GM10847 (cell line): ENCODE results near the gene CD300LG.

ENCODE experiments used
- POLR2A ChIP-seq: IDR thresholded peaks from 2 replicates; pipeline ENCODE4 v1.6.1; 2011; ENCODE audit not compliant: insufficient read length; ENCODE audit errors: extremely low read depth

CD300LG gene

DNA sequence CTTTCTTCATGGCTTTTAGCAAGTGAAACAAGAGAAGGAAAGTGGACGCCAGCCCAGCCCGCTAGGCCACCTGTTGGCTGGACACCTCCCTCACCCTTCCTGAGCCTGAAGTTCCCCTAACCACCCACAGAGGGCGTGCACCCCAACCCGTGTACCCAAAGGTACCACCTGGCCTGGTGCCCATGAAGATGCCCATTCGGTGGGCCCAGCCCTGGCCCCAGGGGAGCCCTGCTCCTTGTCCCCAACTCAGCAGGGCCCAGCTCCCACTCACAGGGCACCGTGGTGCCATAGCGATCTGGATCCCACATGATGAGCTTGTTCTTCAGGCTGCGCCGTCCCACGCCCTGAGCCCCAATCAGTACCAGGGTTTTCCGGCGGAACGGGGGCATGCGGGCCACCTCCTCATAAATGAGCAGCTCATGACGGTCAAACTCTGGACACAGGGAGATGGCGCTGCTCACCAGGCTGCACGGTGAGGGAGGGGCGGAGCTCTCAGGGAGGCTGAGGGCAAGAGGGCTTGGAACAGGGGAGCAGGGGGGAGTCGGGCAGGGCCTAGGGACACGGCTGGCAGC, 33.5 kb downstream of the CD300LG start:
- TF ChIP-seq POLR2A: no peak

DNA sequence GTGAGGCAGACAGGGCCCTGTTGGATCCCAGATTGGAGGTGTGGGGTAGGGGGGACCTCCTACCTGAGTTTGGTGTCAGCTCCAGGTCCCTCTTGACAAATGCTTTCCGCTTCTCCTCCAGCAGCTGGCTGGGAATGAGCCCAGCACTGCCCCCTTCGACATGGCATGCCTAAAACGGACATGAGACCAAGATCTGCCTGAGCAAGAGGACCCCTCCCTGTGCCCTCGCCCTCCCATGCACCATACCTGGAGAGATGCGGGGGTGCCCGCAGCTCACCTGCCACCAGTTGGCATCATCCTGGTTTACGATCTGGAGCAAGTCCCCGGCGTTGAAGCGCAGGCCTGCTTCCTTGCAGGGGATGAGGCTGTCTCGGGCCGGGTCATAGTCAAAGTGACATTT, 34.2 kb downstream of the CD300LG start:
- TF ChIP-seq POLR2A: no peak

DNA sequence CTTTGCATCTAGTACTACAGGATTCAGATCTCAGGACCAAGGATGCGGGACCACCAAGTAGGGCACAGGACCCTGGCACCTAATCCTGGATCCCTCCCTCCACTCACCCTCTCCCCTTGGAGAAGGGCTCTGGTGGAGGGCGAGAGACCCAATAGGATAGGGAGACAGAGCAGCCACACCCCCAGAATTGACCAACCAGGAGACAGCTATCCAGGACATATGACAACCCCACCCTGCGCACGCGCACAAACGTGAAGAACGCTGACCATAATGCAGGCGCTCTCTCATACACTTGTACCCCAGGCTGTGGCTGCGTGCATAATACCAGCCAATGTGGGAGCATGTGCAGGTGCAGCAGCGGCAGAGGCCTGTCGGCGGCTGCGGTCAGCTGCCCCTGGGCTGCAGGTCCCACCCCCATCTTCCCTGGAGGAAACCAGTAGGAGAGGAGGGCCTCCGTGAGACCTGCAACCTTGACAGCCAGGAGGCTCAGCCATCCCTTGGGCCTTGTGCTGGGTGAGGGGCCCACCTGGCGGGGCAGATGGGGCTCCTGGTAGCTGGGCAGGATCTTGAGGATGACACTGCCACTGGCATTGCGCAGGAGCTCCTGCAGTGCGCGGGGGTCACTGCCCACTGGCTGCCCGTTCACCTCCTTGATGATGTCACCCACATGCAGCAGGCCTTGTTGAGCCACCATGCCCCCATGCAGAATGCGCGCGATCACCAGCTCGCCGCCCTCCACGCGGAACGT, 35.0 kb downstream of the CD300LG start:
- TF ChIP-seq POLR2A: no peak

DNA sequence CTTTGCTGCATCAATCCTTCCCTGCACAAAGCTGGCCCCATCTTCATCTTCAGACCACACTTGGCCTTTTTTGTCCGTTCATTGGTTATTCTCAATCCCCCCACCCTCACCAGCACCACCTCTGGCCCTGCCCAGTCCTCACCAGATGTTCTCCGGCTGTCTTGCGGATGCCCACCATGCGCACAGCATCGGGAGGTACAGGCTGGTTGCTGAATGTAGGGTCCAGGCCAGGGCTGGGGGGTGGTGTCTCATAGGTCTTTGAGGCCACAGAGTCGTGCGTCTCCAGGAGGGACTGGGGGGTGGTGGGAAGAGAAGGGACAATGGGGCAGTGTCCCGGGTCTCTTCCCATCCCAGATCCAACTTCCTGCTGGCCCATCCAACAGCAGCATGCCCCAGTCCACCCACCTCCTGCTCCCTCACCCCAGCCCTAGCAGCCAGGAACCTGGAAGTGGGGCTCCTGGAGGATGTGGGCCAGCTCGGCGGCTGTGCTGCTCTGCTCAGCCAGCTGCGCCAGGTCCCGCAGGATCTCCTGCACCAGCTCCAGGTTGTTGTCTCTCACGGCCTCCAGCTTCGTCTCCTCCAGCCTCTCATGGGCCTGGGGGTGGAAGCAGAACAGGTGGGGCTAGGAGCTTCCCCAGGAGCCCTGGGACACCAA, 35.9 kb downstream of the CD300LG start:
- TF ChIP-seq POLR2A: no peak

DNA sequence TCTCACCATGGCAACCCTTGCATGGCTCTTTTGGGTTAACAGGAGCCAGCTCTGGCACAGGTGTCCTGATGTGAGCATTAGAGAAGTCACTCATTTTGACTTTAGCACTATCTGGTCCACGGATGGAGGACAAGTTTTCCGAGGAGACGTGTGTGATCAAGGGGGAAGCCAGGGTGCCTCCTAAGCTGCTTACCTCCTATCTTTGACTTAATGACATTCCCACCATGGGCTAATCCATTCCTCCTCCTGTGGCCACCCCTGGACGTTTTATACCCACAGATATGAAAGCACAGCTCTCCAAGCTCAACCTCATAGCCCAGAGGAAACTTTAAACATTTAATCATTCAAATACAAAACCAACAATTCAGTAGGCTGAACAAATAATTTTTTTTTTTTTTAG, 41.6 kb downstream of the CD300LG start:
- no peak for TF ChIP-seq POLR2A

DNA sequence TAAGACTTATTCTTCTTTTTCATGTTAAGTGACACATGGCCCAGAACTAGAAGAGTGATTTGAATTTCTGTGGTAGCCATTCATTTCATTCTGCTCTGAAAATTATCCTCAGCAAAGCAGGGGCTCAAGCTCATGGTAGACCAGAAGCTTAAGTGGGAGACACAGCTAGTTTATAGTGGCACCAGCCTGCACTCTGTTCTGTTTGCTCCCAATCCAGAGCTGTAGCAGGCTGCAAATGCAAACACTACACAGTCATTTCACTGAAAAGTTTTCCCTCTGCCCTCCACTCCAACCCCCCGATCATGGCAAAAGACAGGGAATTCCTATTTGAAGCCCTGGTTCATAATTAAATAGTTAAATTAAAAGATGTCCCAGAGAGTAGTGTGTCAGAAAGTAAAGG, 43.3 kb downstream of the CD300LG start:
- TF ChIP-seq POLR2A: no peak

DNA sequence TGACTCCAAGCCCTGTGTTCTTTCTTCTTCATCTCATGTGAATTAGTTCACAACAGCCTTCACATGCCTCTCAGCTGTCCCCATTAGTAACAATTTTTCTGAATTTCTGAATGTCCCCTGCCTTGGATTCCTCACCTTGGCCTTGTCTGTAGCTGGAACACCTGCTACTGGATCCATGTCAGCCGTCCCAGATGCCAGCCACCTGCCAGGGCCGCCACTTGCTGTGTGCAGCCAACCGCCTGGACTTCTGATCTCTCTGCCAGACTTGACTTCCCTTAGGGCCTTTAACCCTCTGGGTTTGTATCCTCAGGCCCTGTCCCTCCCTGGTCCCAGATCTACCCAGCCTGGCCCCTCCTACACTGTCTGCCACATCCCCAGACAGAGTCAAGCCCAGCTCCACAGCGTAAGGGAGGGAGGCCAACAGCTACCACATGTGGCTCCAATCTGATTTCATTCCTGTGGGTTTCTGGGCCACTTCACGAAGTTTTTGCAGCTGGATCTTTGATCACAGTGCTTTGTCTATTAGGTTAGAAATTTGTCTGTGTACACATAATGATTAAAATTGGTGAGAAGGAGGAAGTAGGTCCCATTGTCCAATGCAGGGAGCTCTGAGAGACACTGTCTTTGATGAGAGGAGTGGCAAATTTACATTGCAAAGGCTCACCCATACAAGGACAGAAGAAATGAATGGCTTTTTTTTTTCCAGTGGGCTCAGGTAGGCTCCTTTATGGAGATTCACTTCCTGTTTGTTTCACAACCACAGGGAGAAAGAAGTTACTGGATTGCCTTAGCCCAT, 45.1 kb downstream of the CD300LG start:
- no peak for TF ChIP-seq POLR2A

DNA sequence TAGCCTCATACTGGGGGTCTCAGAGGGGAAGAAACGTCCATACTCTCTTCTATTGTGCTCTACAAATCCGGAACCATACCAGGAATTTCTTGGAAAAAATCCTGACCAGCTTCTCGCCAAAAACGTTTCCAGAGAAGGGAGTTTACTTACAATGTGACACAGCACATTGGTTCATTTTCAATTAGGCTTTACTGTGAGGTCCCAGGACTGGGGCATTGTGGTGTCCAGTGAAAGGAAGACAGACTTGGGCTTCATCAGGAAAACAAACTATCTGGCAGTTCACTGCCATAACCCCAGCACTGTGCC, 45.6 kb downstream of the CD300LG start:
- no peak for TF ChIP-seq POLR2A

DNA sequence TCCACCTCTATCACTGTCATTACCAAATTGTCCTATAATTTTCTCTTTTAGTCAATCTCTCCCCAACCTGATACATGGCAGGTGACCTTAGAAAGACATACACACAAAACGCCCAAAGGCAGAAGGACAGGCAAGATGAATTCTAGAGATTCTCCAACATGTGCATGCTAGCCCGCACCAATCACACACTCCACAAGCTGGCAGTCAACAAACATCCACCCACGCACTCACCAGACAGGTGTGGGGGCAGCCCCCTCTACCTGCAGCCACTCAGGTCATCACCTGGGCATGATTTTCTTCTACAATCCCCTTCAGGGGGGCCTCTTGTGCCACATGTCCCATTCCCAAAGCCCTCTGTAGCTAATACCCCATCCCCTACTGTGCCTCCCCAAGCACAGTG, 50.9 kb downstream of the CD300LG start:
- TF ChIP-seq POLR2A: no peak

DNA sequence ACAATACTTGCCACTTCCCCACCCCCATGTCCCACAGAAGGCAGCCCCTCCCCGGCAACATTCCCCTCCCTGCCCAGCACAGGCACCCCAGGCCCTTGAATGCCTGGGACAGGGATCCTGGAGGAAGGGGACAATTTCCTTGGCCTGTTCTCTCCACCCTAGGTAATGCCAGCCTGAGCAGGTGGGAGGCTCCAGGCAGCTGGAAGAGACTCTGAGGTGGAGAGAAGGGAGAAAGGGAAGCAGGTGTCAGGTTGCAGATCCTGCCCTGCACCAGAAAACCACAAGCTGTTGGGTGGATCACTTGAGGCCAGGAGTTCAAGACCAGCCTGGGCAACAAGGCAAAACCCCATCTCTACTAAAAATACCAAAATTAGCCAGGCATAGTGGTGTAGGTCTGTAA, 51.5 kb downstream of the CD300LG start:
- TF ChIP-seq POLR2A: no peak

DNA sequence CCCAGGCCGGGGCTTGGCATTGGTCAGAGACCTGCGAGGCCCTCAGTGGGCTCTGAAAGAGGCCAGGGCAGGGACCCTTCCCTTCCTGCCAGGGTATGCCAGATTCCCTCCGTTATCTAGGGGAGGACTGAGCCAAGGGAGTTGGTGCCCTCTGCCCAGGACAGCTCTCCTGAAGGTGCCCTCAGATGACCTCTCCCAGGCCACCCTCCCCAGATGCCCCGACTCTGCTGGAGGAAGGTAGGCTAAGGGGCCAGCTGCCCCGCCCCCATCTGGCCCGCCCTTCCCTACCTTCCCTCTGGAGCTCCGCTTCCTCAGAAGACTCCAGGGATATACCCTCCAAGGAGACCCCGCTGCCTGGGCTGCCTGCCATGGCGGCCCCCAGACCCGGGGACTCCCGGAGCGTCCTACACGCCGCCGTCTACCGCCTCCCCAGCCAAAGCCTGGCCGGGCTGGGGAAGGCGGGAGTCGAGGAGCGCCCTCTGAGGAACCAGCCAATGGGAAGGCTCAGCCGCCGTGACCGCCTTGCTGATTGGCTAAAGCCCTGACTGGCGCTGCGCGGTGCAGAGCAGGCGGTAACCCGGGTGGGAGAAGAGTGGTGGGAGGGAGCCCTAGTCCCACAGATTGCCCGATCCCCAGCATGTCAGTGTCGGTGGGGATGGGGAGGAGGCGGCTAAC, 53.3 kb downstream of the CD300LG start:
- TF ChIP-seq POLR2A: no peak

DNA sequence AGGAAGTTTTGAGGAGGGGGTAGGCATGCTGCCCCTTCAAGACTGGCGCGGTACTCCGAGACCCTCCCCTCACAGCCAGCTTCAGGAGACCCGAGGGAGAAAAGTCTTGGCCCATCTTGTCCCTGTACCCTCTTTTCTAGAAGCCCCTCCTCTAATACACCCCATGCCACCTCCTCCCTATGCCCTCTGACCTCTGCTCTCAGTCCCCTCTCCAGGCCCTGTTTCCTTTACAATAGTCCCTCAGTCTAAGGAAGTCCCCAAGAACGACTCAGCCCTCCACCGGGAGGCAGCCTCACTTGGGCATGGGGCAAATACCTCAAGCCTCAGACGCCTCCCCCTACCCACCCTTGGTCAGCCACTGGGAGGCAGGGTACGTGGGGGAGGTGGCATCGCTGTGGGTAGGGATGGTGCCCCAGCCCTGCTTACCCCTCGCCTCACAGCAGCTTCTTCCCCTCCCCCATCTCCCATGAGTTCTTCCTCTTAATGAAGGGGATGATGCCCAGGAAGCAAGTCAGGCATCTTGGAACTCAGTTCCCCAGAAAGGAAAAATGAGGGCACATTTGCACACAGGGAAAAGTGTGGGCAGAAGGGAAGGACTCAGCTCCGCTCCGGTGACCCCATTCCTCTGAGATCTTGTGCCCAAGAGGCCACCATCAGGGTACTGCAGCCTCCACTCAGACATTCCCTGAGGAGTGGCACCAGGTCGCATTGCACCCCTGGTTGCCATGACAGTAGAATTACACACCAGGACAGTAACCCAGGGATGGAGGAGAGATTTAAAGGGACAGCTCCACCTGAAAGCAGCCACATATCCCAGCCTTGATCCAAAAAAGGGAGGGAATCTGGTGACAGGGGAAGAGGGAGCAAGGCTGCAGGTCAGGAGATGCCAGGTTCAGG, 54.1 kb downstream of the CD300LG start:
- TF ChIP-seq POLR2A: no peak

DNA sequence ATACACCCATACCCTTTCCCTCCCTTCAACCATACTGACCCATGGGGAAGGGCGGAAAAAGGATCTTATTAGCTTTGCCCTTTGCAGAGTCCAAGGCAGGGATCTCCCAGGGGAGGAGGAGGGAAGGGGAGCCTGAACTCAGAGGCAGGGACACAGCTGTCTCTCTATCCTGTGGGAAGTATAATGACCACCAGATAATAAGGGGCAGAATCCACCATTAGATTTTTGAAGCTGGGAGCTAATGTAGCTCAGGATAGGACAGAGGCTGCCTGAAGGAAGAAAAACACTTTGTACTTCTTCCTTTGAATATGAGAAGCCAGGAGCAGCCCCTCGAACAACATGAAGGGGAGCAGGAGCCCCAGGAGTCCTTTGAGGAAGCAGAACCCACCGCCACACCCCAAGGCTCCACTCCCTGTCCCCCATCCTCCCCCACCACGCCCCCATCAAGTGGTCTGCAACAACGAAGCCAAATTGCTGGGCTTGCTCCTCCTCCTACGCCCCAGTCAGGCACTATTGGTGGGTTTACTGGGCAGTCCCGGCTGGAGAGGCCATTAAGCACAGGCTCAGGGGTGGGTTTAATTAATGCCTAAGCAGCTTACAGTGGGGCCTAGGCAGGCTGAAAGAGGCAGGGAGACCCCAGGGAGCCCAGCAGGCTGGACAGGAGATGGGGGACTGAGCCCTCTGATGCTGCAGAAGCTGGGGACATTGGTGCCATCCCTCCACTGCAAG, 55.0 kb downstream of the CD300LG start:
- no peak for TF ChIP-seq POLR2A

DNA sequence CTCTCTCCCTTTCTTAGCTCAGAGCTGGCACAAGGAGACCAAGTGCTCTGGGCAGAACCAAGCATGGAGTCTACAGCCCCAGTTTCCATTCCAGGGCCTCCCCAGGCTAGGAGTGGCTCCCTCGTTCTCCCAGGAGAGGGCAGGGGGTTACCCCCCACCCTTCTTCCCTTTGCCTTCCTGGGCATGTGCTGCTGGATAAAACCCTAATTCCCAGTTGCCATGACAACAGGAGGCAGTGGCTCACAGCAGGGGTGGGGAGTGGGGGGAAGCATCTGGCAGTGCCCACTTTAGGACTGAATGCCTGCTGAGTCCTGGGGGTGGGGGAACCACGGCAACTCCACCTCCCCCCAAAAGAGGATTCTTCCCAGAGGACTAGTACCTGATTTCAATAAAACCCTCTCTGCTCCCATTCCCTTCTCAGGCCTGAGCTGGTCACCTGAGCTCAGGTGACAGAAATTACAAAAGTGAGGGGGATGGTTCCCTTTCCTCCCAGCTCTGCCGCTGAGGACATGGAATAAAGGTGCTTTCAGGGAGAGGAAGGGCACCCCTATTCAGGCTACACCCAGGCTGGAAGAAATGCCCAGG, 58.5 kb downstream of the CD300LG start:
- no peak for TF ChIP-seq POLR2A
